Dermis microvascular lymphatic vessel endothelial cell (primary cell): ENCODE measurements around the gene PADI4. TPM values are rescaled to one million over a fixed set of nuclear protein-coding genes. Genes with fewer than 3 reads are reported as not detected.

Source experiments
- DNase-seq, 2 donors: peaks; one replicate each; pipeline versions ENCODE4 v3.0.0 to v3.0.0-alpha.2; 2010; ENCODE audit warnings: low read depth in 2 of 2
- total RNA-seq: library from RNA; depleted of rRNA; stranded (reverse); fragments of >200 nt; gene quantifications from 2 replicates; pipeline ENCODE4 v1.2.1, GENCODE V29; 2014

Gene PADI4
- total RNA-seq, 1 donor from 2014 or later = not detected

- no peak for DNase-seq
These were observed 40.0 kb downstream of the PADI4 start for GRCh38 chr1:17347769-17348592.

- DNase-seq = no peak
These were observed 40.7 kb downstream of the PADI4 start for GRCh38 chr1:17348593-17349234.

- DNase-seq = no peak
These were observed 42.1 kb downstream of the PADI4 start for GRCh38 chr1:17350083-17350482.

- DNase-seq = no peak
These were observed 43.0 kb downstream of the PADI4 start for GRCh38 chr1:17350928-17351446.

- no peak for DNase-seq
These were observed 43.8 kb downstream of the PADI4 start for GRCh38 chr1:17351598-17352324.

- no peak for DNase-seq
These were observed 44.5 kb downstream of the PADI4 start for GRCh38 chr1:17352419-17352909.

DNA sequence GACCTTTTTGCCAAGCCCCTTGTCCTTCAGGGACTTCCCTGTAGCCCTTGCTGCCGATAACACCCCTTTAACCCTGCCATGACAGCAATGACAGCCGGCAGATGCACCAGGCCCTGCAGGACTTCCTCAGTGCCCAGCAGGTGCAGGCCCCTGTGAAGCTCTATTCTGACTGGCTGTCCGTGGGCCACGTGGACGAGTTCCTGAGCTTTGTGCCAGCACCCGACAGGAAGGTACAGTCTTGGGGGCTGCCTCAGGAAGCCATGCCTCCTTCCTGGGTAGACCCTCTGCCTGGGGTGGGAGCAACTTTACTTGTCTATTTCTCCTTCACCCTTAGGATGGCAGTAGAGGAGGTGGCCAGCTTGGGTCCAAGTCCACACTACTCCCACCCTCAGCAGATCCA lies 47.9 kb downstream of the PADI4 start:
- DNase-seq = no peak

DNA sequence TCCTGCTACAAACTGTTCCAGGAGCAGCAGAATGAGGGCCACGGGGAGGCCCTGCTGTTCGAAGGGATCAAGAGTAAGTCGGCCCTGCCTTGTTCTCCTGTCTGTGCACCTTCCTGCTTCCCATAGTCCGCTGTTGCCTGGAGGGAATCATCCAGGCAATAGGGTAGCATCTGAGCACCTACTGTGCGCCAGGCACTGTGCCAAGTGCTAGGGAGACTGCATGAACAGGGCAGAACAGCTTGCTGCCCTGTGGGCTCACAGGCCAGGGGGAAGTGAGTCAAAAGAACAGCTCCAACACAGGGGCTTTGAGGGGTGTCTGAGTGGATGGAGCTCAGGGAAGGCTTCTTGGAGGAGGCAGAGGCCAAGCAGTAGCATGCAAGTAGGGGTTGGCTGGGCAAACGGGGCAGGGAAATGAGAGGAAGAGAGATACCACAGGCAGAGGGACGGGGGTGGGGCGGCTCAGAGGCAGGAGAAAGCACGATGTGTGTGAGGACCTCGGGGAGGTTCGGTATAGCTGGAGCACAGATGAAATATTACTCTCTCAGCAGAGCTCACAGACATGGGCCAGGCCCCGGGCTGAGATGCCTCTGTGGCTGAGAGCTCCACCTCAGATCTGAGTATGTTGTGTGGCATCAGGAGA lies 48.5 kb downstream of the PADI4 start:
- DNase-seq = no peak

DNA sequence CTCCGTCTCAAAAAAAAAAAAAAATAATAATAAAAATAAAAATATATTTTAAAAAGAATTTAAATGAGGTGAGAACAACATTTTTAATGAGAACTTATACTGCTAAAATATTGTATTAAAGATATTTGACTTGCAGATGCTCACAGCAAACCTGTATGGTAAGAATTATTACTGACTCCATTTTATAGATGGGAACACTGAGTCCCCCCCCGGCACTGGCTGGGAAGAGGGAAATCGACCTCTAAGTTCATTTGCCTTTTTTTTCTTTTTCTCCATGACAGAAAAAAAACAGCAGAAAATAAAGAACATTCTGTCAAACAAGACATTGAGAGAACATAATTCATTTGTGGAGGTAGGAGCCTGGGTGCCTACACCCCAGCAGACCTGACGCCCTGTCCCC lies 50.6 kb downstream of the PADI4 start:
- no peak for DNase-seq

GRCh38 chr1:17359031-17359430 lies 51.0 kb downstream of the PADI4 start:
- DNase-seq = no peak

DNA sequence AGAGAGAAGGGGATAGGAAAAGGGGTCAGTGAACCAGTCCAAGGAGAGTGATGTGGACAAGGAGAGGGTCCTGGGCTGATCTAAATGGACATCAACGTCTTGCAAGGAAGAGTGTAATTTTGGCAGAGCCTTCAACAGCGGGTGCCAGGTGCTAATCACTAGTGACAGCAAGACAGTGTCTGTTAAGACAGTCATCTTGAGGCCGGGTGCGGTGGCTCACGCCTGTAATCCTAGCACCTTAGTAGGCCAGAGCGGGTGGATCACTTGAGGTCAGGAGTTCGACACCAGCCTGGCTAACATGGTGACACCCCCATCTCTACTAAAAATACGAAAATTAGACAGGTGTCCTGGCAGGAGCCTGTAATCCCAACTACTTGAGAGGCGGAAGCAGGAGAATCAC lies 51.8 kb downstream of the PADI4 start:
- DNase-seq = no peak

- no peak for DNase-seq
These were observed 52.4 kb downstream of the PADI4 start for GRCh38 chr1:17360272-17360956.

- DNase-seq = no peak
These were observed 53.7 kb downstream of the PADI4 start for GRCh38 chr1:17361687-17362086.

GRCh38 chr1:17363351-17363750 lies 55.4 kb downstream of the PADI4 start:
- no peak for DNase-seq

DNA sequence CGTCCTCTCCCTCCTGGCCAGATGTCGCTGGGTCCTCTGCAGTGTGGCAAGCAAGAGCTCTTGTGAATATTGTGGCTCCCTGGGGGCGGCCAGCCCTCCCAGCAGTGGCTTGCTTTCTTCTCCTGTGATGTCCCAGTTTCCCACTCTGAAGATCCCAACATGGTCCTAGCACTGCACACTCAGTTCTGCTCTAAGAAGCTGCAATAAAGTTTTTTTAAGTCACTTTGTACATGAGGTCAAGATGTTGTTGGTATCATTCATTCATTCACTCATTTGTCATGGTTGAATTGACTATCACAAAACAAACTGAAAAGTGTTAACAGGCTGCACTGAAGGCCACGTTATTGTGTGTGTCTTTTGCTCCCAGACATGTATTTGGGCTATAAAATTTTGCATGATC lies 55.8 kb downstream of the PADI4 start:
- DNase-seq = no peak

GRCh38 chr1:17365293-17365692 lies 57.3 kb downstream of the PADI4 start:
- no peak for DNase-seq

- DNase-seq = no peak
These were observed 61.5 kb downstream of the PADI4 start for GRCh38 chr1:17369466-17369865.

DNA sequence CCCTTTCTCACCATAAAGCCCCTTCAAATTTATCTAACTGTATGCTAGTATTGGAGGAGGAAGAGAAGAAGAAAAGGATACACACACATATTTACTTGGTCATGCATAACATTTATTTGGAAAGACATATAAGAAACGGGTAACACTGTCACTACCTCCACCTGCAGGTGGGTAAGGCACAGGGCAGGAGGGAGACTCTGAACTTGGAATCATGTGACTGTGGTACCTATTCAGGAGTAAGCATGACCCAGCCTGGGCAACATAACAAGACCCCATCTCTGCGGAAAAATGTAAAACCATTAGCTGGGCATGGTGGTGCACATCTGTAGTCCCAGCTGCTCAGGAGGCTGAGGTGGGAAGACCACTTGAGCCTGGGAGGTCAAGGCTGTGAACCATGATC lies 62.6 kb downstream of the PADI4 start:
- no peak for DNase-seq

- no peak for DNase-seq
These were observed 63.9 kb downstream of the PADI4 start, which contains the start of gene PADI6 for GRCh38 chr1:17371896-17372295. Gene PADI6 (plus strand): TSS chr1:17372196. CDS start chr1:17372246, 50 bp downstream.

- no peak for DNase-seq
These were observed 65.0 kb downstream of the PADI4 start for GRCh38 chr1:17372955-17373354.

GRCh38 chr1:17375651-17376050 lies 67.7 kb downstream of the PADI4 start:
- no peak for DNase-seq
